ENCODE data around the gene SACM1L.

DNA sequence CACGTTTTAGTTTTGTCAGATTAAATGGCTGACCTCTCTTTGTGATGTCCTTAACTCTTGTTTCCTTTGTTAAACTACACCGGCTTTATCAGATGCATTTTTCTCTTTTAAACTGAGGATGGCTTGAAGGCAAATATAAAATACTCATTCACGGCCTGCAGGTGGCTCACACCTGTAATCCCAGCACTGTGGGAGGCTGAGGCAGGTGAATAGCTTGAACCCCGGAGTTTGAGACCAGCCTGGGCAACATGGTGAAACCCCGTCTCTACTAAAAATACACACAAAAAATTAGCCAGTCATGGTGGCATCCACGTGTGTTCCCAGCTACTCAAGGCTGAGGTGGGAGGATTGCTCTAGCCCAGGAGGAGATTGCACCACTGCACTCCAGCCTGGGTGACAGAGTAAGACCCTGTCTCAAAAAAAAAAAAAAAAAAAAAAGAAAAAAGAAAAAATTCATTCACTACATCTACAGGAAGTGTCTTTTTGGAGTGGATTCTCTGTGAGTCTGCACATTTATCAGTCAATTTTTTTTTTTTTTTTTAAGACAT, 34.7 kb upstream of the SACM1L start:
- TF ChIP-seq, protein P1, sequence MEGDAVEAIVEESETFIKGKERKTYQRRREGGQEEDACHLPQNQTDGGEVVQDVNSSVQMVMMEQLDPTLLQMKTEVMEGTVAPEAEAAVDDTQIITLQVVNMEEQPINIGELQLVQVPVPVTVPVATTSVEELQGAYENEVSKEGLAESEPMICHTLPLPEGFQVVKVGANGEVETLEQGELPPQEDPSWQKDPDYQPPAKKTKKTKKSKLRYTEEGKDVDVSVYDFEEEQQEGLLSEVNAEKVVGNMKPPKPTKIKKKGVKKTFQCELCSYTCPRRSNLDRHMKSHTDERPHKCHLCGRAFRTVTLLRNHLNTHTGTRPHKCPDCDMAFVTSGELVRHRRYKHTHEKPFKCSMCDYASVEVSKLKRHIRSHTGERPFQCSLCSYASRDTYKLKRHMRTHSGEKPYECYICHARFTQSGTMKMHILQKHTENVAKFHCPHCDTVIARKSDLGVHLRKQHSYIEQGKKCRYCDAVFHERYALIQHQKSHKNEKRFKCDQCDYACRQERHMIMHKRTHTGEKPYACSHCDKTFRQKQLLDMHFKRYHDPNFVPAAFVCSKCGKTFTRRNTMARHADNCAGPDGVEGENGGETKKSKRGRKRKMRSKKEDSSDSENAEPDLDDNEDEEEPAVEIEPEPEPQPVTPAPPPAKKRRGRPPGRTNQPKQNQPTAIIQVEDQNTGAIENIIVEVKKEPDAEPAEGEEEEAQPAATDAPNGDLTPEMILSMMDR (IDR thresholded peaks at IDR 0.05) = no peak
- TF ChIP-seq POLR2A (IDR thresholded peaks at IDR 0.05) = no peak

Data from heart left ventricle (tissue), 13 donors.